ENCODE results near the gene PSME2. TPM values are rescaled to one million over a fixed set of nuclear protein-coding genes. Genes with fewer than 3 reads are reported as not detected.

Gene PSME2
- total RNA-seq (2014; rRNA removed; shearing (Covaris generic)), result 207 and 210 TPM in 2 replicates

GRCh38 chr14:24146453-24146977, at the start of gene PSME2:
Gene PSME2 (minus strand): TSS chr14:24146610. CDS start chr14:24146581, 29 bp downstream.

GRCh38 chr14:24195186-24196070, 49.0 kb upstream of the PSME2 start, which contains the start of gene TM9SF1:
Gene TM9SF1 (minus strand): TSS chr14:24195441. CDS start chr14:24195019, 422 bp downstream.

GRCh38 chr14:24188251-24189058, 42.0 kb upstream of the PSME2 start, which contains the start of gene IPO4:
Gene IPO4 (minus strand): TSS chr14:24188816. CDS start chr14:24188787, 29 bp downstream.

DNA sequence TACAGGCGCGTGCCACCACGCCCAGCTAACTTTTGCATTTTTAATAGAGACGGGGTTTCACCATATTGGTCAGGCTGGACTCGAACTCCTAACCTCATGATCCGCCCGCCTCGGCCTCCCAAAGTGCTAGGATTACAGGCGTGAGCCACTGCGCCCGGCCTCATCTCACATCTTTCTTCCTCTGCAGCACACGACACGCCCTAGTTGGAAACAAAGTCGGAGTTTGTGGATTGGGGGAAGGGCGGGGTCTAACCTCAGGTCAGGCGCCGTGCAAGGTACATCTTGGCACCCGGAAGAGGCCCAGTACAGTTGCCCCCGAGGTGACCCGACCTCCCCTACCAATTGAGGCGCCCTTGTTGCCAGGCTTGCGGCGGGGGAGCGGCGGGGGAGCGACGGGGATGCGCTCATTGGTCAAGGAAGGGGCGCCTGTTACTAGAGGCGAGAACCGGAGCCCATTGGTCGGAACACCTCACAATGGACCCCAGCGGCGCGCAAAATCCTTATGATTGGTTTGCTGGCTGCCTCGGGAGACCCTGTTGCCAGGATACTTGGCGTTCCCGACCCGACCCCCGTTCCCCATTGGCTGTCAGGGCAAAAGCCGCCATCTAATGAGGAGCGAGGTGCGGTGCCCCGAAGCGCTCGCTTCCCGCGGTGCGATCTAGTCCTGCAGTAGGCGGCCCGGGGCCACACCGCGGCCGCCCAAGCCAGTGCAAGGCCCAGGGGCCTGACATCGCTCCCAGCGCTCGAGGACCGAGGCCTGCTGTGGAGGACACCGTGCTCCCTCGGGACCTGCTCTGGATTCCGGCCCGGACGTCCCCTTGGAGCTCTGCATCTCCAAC, 25.2 kb upstream of the PSME2 start, which contains the start of gene REC8:
Gene REC8, plus strand, starts transcription at position 659 of the 839 bp plus-strand sequence. CDS start 473 bp downstream, outside the sequence.

DNA sequence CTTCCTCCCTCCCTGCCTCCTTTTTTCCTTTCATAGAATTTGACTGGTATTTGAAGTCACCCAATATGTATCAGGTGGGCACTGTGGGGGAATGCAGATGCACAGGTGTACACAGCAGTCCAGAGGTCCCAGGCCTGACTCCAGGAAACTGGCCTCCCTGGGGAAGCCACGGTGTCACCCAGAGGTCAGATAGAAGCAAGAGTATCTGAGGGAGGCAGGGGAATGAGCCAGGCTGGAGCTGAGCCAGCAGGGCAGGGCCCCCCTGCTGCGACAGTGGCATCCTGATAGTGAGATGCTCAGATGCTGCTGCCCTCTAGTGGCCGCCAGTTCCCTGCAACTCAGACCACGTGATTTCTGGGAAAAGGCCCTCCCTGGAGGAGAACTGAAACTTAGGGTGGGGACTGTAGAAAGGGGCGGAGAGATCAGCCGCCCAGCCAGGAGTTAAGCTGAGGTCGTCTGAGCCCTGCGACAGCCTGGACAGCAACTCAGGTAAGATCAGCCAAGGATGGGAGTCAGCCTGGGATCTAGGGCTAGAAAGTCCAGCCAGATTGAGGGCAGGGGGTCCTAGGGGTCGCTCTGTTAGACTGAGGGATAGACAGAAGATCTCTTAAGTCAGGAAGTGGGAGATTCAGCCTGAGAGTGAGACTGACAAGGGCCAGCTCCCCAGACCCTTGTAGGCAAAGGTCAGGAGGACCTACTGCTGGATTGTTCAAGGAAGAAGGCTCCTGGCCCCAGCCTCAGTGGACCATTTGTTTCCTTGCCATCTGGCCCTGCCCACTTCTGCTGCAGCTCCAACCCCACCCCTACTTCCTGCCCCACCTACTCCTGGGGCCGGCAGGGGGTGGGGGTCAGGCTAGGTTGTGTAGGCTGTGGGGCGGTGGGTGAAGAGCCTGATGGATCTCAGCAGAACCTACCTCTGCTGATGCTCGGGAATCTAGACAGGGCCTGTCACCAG, 14.7 kb upstream of the PSME2 start, which contains the start of gene IRF9:
Gene IRF9, plus strand, starts transcription at position 416 of the 955 bp plus-strand sequence. CDS start 880 bp downstream, outside the sequence.

GRCh38 chr14:24146978-24147760, 759 bp upstream of the PSME2 start, which contains the start of gene RNF31:
Gene RNF31 (plus strand): TSS chr14:24147498. CDS start chr14:24147699, 201 bp downstream.

GRCh38 chr14:24141097-24141880, 5.1 kb downstream of the PSME2 start, which contains the start of gene EMC9:
Gene EMC9 (minus strand): TSS chr14:24141591. CDS start chr14:24141304, 287 bp downstream.

DNA sequence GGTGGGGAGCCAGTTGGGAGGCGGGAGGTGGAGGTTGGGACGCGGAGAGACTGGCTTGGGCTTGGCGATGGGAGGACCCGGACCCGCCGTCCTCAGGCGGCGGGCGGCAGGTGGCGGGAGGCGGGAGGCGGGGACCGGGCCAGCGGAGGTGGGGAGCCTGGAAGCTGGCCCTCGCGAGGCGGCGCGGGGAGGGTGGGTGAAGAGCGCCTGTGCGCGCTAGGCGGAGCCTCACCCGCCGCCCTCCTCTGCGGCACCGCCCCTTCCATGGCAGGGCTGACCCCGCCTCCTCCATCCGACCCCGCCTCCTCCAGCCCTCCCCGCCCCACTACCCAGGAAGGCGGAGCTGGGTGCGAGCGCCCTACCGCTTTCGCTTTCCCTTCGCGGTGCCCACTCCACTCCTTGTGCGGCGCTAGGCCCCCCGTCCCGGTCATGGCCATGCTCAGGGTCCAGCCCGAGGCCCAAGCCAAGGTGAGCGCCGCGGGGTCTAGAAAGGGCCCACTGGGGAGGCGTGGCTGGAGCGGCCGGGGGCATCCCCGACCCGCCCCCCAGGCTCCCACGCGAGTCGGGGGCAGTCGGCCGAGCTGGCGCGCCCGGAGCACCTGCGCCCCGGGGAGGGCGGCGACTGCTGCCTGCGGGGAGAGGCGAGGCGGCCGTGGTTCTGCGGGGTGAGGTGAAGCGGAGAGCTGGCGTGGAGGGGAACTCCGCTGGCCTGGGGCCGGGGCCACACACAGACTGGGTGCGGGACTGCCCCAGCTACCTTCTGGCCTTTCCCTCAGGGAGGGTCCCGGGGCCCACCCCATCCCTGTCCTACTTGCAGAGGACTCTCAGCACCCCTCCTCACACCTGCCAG, 10.4 kb downstream of the PSME2 start, which contains the start of gene PSME1:
Gene PSME1, plus strand, starts transcription at position 361 of the 850 bp plus-strand sequence. Its CDS starts 69 bp downstream, at position 430.

GRCh38 chr14:24130380-24130716, 16.1 kb downstream of the PSME2 start, which contains the start of gene FITM1:
Gene FITM1 (plus strand): TSS chr14:24130659. CDS start chr14:24131564, 905 bp downstream.

DNA sequence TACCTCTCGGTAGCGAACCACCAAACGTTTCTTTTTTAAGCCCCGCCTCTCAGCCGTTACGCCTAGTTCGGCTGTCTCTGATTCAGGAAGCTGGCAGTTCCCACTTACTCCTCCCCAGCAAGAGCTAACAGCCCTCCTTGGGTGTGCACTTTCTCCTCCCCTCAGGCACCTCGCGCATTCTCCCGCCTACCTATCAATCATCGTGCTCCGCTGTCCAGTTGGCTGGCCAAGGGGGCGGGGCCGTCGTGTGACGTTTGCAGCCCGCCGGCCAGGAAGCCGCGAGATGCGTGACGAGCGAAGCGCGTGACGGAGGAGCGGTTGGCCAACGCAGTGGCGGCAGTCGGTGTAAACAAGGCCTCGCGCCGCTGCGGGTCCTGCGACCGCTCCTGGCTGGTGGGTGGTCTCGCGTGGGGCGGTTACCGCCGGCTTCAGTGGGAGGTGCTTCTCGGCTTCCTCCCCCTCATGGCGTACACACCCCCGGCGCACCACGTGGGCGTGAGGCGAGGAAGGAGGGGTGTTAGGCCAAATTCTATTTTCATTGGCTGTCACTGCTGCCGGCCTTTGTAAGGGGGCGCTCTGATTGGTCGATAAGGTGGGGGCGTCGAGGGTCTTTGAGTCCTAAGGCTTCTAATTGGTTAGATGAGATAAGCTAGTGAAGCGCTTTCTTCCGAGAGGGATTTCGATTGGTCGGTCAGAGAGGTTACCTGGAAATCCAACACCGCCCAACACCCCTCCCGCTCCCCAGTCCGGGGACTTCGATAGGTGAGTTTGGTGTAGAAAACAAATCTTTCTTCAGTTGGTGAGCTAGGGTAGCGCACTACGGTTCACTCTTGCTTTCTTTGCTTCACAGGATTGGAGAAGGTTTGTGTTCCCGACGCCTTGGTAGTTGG, 31.6 kb downstream of the PSME2 start, which contains the start of the genes DCAF11 and NRL:
Gene DCAF11, plus strand, starts transcription at position 246 of the 890 bp plus-strand sequence. CDS start 818 bp downstream, outside the sequence.
Gene NRL, minus strand, starts transcription at position 418 of the 890 bp plus-strand sequence. CDS start 32,101 bp downstream, outside the sequence.

DNA sequence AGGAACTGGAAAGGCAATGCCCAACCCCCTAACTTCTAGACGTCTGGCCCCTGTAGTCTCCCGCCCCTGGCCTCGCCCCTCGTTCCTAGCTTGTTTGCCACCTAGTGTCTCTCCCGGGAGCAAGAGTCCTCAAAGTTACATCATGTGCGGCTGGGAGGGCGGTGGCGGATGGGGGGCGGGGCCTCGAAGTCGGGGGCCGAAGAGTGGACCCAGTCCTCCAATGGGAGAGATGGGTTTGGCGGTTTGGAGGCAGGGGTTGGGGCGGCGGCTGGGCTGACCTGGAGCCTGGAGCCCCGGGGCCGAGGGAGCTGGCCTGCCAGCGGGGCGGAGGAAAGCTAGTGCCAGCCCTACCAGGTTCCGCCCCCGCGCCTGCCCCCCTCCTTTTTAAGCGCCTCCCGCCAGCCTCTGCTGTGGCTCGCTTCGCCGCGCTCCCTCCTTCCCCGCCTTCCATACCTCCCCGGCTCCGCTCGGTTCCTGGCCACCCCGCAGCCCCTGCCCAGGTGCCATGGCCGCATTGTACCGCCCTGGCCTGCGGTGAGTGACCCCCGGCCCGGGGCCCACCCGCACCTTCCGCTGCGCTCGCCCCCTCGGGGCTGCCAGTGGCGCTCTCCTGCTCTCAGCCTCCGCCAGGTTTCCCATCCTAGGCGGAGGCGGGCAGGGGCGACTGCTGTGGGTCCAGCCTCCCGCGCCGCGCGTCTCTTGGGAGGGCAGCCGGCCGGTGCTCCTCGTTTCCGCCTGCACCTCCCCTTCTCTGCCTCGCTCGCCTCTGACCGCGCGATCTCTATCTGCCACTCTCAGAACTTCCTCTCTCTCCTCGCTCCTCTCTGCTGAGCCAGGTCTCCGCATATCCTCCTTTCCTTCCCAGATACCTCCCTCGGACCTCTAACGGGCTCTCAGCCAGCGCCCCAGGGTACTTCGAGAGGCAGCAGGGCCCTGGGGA, 52.2 kb downstream of the PSME2 start, which contains the start of gene PCK2:
Gene PCK2, plus strand, starts transcription at position 411 of the 940 bp plus-strand sequence. Its CDS starts 95 bp downstream, at position 506.

